Osteocyte (in vitro differentiated cells): ENCODE measurements around the gene SALL3. TPM values are rescaled to one million over a fixed set of nuclear protein-coding genes. Genes with fewer than 3 reads are reported as not detected.

Experiments used
- DNase-seq: peaks from one replicate; pipeline ENCODE4 v3.0.0; 2021; ENCODE audit warnings: mixed read lengths; ENCODE audit not compliant: unreplicated experiment; ENCODE audit errors: extremely low spot score
- H3K27ac Mint-ChIP-seq: one replicate; pipeline ENCODE4 v1.8.0; 2021; ENCODE audit warnings: mild to moderate bottlenecking, mixed read lengths; ENCODE audit not compliant: unreplicated experiment
- H3K27me3 Mint-ChIP-seq: one replicate; pipeline ENCODE4 v1.8.0; 2021; ENCODE audit warnings: mixed read lengths; ENCODE audit not compliant: unreplicated experiment
- H3K36me3 Mint-ChIP-seq: one replicate; pipeline ENCODE4 v1.8.0; 2021; ENCODE audit warnings: mixed read lengths; ENCODE audit not compliant: unreplicated experiment
- H3K4me1 Mint-ChIP-seq: one replicate; pipeline ENCODE4 v1.8.0; 2021; ENCODE audit warnings: mixed read lengths; ENCODE audit not compliant: unreplicated experiment
- H3K4me3 Mint-ChIP-seq: one replicate; pipeline ENCODE4 v1.8.0; 2021; ENCODE audit warnings: mild to moderate bottlenecking, moderate library complexity, mixed read lengths; ENCODE audit not compliant: unreplicated experiment
- H3K9me3 Mint-ChIP-seq: one replicate; pipeline ENCODE4 v1.8.0; 2021; ENCODE audit warnings: mixed read lengths; ENCODE audit not compliant: unreplicated experiment
- total RNA-seq: library from RNA; stranded (reverse); gene quantifications from 2 replicates; pipeline ENCODE4 v1.2.1, GENCODE V29; 2021
- TF ChIP-seq, protein P1 (sequence below): fragments of 200-600 bp; sonication (generic); IDR thresholded peaks from 2 replicates; pipeline ENCODE4 v1.5.0; 2021; ENCODE audit warnings: antibody characterized with exemption, mild to moderate bottlenecking, moderate library complexity

SALL3 gene
- total RNA-seq, 1 donor from 2014 or later, result not detected

DNA sequence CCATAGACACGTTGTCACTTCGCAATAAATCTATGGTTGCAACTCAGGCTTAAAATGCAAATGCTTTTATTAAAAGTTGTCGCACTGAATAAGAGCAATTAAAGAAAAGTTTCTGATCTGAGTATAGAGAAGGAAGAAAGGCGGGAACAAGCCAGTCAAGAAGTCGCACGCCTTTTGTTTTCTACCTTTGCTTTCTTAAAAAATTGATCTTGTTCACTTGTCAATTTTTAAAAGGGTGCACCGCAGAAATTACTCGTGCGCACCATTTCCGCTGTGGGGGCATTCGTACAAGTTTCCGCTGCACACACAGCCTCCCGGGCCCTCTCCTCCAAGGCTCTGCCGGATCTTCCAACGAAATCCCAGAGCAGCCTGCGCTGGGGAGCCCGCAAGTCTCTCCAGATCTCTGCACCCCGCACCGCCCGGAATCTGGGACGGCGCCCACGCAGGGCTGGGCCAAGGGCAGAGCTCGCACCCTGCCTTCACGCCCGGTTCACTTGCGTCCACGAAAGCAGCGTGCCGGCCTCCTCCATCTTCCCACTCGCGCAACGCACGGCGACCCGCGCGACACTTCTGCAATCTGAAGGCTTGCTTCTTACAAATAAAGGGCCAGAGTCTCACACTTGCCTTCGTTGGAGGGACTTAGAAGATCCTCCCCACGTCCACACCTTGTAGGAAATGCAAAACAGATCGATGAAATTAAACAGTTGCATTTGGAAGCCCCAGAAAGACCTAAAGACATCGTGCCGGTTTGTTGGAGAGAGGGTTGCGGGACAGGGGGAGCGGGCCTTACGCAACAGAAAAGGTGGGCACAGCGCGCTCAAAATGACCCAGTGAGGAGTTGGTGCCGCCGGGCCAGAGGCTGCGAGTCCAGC is 2.6 kb upstream of the SALL3 start:
- H3K4me3 Mint-ChIP-seq, result no peak overlapping the region
- DNase-seq, result no peak
- H3K27ac Mint-ChIP-seq, result no peak overlapping the region
- peaks cover 60% of the 10 kb centered on the region for H3K27me3 Mint-ChIP-seq
- peaks cover 2% of the 10 kb centered on the region for H3K36me3 Mint-ChIP-seq
- H3K9me3 Mint-ChIP-seq, result no peaks in the 10 kb centered on the region
- TF ChIP-seq, protein P1, sequence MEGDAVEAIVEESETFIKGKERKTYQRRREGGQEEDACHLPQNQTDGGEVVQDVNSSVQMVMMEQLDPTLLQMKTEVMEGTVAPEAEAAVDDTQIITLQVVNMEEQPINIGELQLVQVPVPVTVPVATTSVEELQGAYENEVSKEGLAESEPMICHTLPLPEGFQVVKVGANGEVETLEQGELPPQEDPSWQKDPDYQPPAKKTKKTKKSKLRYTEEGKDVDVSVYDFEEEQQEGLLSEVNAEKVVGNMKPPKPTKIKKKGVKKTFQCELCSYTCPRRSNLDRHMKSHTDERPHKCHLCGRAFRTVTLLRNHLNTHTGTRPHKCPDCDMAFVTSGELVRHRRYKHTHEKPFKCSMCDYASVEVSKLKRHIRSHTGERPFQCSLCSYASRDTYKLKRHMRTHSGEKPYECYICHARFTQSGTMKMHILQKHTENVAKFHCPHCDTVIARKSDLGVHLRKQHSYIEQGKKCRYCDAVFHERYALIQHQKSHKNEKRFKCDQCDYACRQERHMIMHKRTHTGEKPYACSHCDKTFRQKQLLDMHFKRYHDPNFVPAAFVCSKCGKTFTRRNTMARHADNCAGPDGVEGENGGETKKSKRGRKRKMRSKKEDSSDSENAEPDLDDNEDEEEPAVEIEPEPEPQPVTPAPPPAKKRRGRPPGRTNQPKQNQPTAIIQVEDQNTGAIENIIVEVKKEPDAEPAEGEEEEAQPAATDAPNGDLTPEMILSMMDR, result no peak
- peaks cover 18% of the 10 kb centered on the region for H3K4me1 Mint-ChIP-seq

DNA sequence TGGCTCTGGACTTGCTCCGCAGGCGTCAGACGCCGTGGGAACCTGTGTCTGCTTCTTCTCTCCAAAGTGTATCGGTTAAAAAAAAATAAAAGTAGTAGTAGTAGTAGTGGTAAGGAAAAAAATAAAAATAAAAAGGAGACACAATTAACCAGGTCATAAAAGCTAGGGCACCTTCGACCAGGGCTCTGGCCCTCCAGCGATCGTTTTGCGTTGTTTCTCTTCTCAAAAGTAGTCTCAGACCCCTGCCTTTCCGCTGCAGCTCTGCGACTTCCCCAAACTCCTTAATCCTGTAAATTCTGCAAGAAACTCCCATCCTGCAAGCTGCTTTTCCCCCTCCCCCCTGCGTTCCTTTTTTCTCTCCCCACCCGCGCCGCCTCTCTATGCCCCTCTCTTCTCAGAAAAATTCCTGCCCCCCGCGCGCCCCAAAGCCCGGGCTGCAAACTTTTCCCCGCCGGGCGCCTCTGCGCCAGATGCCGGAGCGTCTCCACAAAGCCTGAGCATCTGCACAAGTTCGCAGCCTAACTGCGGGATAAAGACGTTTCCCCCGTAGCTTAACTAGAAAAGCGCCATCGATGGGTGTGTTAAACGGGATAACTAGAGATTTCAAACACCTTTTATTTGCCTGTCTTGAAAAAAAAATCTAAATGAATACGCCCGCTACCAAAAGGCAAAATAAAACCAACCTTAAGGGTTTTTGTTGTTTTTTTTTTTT is 1.8 kb upstream of the SALL3 start:
- Mint-ChIP-seq H3K36me3 (peaks cover 2% of the 10 kb centered on the region), H3K27me3 (peaks cover 60% of the 10 kb centered on the region), H3K9me3 (no peaks in the 10 kb centered on the region), H3K4me1 (peaks cover 17% of the 10 kb centered on the region), H3K27ac (no peak overlapping the region), H3K4me3 (peak overlapping the region; percentile 26)
- TF ChIP-seq, protein P1, result no peak
- DNase-seq, result no peak

DNA sequence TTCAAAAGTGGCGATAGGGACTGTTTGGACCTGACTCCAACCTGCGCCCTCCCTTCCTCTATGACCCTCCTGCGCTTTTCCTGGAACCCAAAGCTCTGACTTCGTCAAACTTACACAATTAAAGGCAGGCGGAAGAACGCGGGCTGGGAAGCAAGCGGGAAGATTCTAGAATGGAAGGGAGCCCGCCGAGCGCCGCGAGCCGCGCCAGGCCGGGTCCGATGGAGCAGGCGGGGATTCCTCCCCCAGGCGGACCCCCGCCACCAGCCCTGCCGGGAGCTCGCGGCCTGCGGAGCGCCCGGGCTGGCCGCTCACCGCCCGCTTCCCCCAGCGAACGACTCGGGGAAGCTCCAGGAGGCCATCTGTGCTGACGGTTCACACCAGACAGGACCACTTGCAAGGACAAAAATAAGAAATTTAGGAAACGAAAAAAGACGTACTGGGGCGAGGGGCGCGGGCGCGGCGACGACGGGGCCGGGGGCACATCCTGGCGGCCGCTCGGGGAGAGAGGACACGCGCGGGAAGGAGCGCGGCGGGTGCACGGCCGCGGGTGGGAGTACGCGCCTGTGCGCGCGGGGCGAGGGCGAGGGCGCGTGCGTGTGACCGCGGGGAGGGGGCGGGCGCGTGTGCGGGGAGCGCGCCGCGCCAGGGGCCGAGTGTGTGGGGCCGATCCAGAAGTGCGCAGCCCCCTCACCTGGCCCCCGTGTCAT is 1.1 kb upstream of the SALL3 start:
- DNase-seq, result no peak
- peaks cover 62% of the 10 kb centered on the region for H3K27me3 Mint-ChIP-seq
- TF ChIP-seq, protein P1, result no peak
- H3K36me3 Mint-ChIP-seq, result peaks cover 2% of the 10 kb centered on the region
- H3K4me3 Mint-ChIP-seq, result peak overlapping the region; percentile 26
- H3K27ac Mint-ChIP-seq, result no peak overlapping the region
- peaks cover 15% of the 10 kb centered on the region for H3K4me1 Mint-ChIP-seq
- H3K9me3 Mint-ChIP-seq, result no peaks in the 10 kb centered on the region

DNA sequence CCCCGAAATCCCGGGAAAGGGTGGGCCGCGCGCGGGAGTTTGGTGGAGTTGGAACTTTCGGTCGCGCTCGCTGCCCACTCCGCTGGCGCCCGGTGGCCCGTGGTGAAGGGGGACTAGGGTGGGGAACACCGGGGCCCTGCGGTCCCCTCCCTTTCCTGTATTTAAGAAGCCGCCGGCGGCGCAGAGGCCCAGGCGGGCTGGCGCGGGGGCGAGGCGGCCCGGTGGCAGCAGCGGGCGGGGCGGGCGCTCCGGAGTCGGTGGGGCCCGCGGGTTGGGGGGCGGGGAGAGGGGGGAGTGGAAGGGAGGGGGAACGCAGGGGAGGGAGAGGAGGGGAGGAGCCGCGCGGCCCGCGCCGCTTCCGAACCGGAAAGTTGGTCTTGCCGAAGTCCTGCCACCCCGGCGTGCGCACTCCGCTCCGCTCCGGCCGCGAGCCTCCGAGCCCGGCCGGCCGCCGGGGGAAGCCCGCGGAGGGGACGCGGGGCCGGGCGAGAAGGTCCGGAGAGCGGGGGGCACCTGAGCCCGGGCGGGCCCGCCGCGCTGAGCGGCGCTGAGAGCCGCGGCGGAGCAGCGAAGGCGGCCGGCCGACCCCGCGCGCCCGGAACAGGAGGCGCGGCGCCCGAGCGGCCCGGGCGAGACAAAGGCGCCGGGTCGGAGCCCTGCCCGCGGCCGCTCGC is 425 bp upstream of the SALL3 start:
- Mint-ChIP-seq H3K9me3 (no peaks in the 10 kb centered on the region), H3K27me3 (peaks cover 69% of the 10 kb centered on the region), H3K27ac (no peak overlapping the region), H3K4me3 (no peak overlapping the region), H3K4me1 (peaks cover 15% of the 10 kb centered on the region), H3K36me3 (peaks cover 2% of the 10 kb centered on the region)
- TF ChIP-seq, protein P1, result no peak
- DNase-seq, result no peak
